Activated CD4-positive, alpha-beta T cell treated with anti-CD3 and anti-CD28 coated beads, Interleukin-2, amount 50 U/mL, for 4 hours (primary cell): ENCODE measurements around the gene NUDT10.
"Not testable (repeated sequence)": the region's sequence is repeated elsewhere in the genome, so short reads cannot be mapped to it uniquely, and the experiment has no call there.

Experiments
- DNase-seq, 2 experiments: peaks; one replicate each; pipeline ENCODE4 v3.0.0-alpha.2; 2020

NUDT10 gene

GRCh38 chrX:51332188-51332942, at the start of gene NUDT10:
Gene NUDT10 (plus strand): TSS chrX:51332822. CDS start chrX:51332966, 144 bp downstream.
- peak in 1 of 2 experiments; percentile 4 for DNase-seq

GRCh38 chrX:51292421-51292820, 40.2 kb upstream of the NUDT10 start:
- no peak for DNase-seq

- DNase-seq = no peak
Measured at GRCh38 chrX:51296138-51296537, 36.5 kb upstream of the NUDT10 start.

GRCh38 chrX:51316271-51316670, 16.4 kb upstream of the NUDT10 start:
- DNase-seq = no peak

GRCh38 chrX:51332943-51333785, 542 bp downstream of the NUDT10 start:
- not testable (repeated sequence) for DNase-seq

- DNase-seq = no peak
Measured at GRCh38 chrX:51334276-51334675, 1.7 kb downstream of the NUDT10 start.

GRCh38 chrX:51336584-51336983, 4.0 kb downstream of the NUDT10 start:
- peak in 1 of 2 experiments; percentile 13 for DNase-seq

- no peak for DNase-seq
Measured at GRCh38 chrX:51361251-51361650, 28.6 kb downstream of the NUDT10 start.

- no peak for DNase-seq
Measured at GRCh38 chrX:51376672-51377071, 44.0 kb downstream of the NUDT10 start.
